ENCODE data around the gene ESRP2. TPM values are rescaled to one million over a fixed set of nuclear protein-coding genes. Genes with fewer than 3 reads are reported as not detected.
A peak's percentile ranks its signal among the peaks of the same experiment; 100 is the strongest.

Gene ESRP2
- total and polyA plus RNA-seq, 4 donors, result 22.5 to 65.5 (median 39.3) TPM

DNA sequence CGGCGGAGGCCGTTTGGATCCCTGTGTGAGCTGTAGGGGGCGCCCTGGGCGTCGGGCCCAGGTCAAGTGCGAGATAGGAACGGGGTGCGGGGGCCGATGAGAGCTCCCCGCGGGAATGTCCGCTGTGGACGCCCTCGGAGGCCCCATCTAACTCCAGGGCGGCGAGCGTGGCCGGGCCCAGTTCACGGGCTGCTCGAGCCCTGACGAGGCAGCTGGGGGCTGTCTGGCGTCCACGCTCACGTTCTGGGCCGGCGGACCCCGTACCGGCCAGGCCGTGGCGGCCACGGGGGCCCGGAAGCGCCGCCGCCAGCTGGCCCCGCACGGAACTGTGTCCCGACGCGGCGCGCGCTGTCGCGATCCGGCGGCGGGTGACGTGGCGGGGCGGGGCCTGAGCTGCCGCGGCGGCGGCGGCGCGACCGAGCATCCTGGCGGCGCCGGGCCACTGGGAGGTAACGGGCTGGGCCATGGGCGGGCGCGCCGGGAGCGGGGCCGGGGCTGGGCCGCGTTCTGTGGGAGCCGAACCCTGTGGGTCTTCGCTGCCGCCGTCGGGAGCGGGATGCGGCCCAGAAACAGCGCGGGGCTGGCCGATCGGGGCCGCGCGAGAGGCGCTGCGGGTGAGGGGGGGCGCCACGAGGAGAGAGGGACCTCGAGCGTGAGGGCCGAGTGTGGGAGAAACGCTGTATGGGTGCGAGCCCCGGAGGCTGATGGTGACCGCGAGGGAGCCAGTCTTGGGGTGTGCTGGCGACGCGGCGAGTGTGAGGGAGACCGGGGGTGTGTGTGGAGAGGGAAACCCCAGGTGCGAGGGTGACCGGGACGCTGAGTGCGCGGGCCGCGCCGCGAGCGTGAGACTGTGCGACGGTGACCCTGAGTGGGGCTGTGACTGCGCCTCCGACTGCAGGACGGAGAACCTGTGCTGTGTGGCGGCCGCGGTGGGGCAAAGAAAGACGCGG is 28.5 kb upstream of the ESRP2 start, which contains the start of gene SLC7A6:
Gene SLC7A6 (plus strand): TSS at position 399 of the 950 bp plus-strand sequence. CDS start 10,201 bp downstream, outside the sequence.
- WGBS, 2 donors, result 0 to 1% methylated on average over 81 to 123 of the region's 123 CpGs
- peaks cover 0 to 17% (median 5%) of the 10 kb centered on the region in 5 donors for H3K4me1 ChIP-seq (ENCODE audit: control insufficient read depth in 5 of 5, insufficient read depth in 5 of 5, low read length in 5 of 5)
- peak; percentile 79 for ATAC-seq (ENCODE audit: insufficient read depth, low FRiP score)

GRCh38 chr16:68263559-68264127 is 27.7 kb upstream of the ESRP2 start:
- peaks cover 0 to 17% (median 5%) of the 10 kb centered on the region in 5 donors for H3K4me1 ChIP-seq (ENCODE audit: control insufficient read depth in 5 of 5, insufficient read depth in 5 of 5, low read length in 5 of 5)
- no peaks in the 10 kb centered on the region for H3K9me3 ChIP-seq (ENCODE audit: control insufficient read depth in 4 of 4, insufficient read depth in 3 of 4, low read length in 3 of 4)
- peaks cover 0 to 19% (median 1%) of the 10 kb centered on the region in 4 donors for H3K36me3 ChIP-seq (ENCODE audit: control insufficient read depth in 4 of 4, insufficient read depth in 4 of 4, low read length in 4 of 4)
- DNase-seq, result no peak
- WGBS, 2 donors, result 30 to 36% methylated on average over 11 of the region's 11 CpGs
- H3K4me3 ChIP-seq, result peak overlapping the region; percentile 68
- no peak for TF ChIP-seq CTCF (IDR thresholded peaks at IDR 0.05; ENCODE audit: control extremely low read depth, extremely low read depth)
- H3K27ac ChIP-seq (ENCODE audit: low read depth in 1 of 2, low read length in 1 of 2), result peak overlapping the region; percentile 99
- no peaks in the 10 kb centered on the region for H3K27me3 ChIP-seq (ENCODE audit: control insufficient read depth in 3 of 3, insufficient read depth in 3 of 3, low read length in 2 of 3)
- no peak overlapping the region for H3K9ac ChIP-seq (ENCODE audit: insufficient read depth in 1 of 2, low read length in 2 of 2)
- no peak for ATAC-seq (ENCODE audit: insufficient read depth, low FRiP score)

More for the DNA sequence above, 28.5 kb upstream of the ESRP2 start, which contains the start of gene SLC7A6:
- Histone ChIP-seq H3K9ac (ENCODE audit: insufficient read depth in 1 of 2, low read length in 2 of 2) (peak within 1 kb of the TSS; percentile 28 to 53), H3K9me3 (ENCODE audit: control insufficient read depth in 4 of 4, insufficient read depth in 3 of 4, low read length in 3 of 4) (no peaks in the 10 kb centered on the region), H3K27ac (ENCODE audit: low read depth in 1 of 2, low read length in 1 of 2) (peak within 1 kb of the TSS; percentile 99), H3K36me3 (ENCODE audit: control insufficient read depth in 4 of 4, insufficient read depth in 4 of 4, low read length in 4 of 4) (peaks cover 0 to 12% (median 1%) of the 10 kb centered on the region in 4 donors), H3K27me3 (ENCODE audit: control insufficient read depth in 3 of 3, insufficient read depth in 3 of 3, low read length in 2 of 3) (no peaks in the 10 kb centered on the region), H3K4me3 (peak within 1 kb of the TSS; percentile 68)
- peak; percentile 49 to 71 (median 59) for DNase-seq
- TF ChIP-seq CTCF (IDR thresholded peaks at IDR 0.05; ENCODE audit: control extremely low read depth, extremely low read depth), result no peak

GRCh38 chr16:68259007-68259825 is 23.3 kb upstream of the ESRP2 start:
- ATAC-seq (ENCODE audit: insufficient read depth, low FRiP score) (no peak), DNase-seq (no peak)
- Histone ChIP-seq H3K27ac (ENCODE audit: low read depth in 1 of 2, low read length in 1 of 2) (peak overlapping the region in 1 of 2 donors; percentile 24), H3K27me3 (ENCODE audit: control insufficient read depth in 3 of 3, insufficient read depth in 3 of 3, low read length in 2 of 3) (no peaks in the 10 kb centered on the region), H3K36me3 (ENCODE audit: control insufficient read depth in 4 of 4, insufficient read depth in 4 of 4, low read length in 4 of 4) (peaks cover 0 to 36% (median 11%) of the 10 kb centered on the region in 4 donors), H3K4me1 (ENCODE audit: control insufficient read depth in 5 of 5, insufficient read depth in 5 of 5, low read length in 5 of 5) (peaks cover 0 to 5% (median 0%) of the 10 kb centered on the region in 5 donors), H3K9me3 (ENCODE audit: control insufficient read depth in 4 of 4, insufficient read depth in 3 of 4, low read length in 3 of 4) (no peaks in the 10 kb centered on the region), H3K4me3 (no peak overlapping the region), H3K9ac (ENCODE audit: insufficient read depth in 1 of 2, low read length in 2 of 2) (no peak overlapping the region)
- TF ChIP-seq CTCF (IDR thresholded peaks at IDR 0.05; ENCODE audit: control extremely low read depth, extremely low read depth), result no peak
- 92 to 96% methylated on average over 27 of the region's 27 CpGs for WGBS, 2 donors
